Spleen (tissue), 7 donors: ENCODE data around the gene CFHR2.

Experiments
- POLR2A ChIP-seq, 3 donors: fragments of 450-650 bp; IDR thresholded peaks; one replicate each; pipeline ENCODE4 v1.5.1; 2017; ENCODE audit warnings: antibody characterized with exemption in 3 of 3, mild to moderate bottlenecking in 1 of 3
- POLR2AphosphoS5 ChIP-seq, 3 donors: sonication (generic); formaldehyde crosslinking; IDR thresholded peaks; one replicate each; pipeline ENCODE4 v1.5.1; 2017; ENCODE audit warnings: antibody characterized with exemption in 3 of 3
- TF ChIP-seq, protein P1 (sequence below), 11 experiments: fragments of 200-600 bp in 7 of 11; fragments of 450-650 bp in 4 of 11; sonication (generic) in 4 of 11; IDR thresholded peaks in 8 of 11; conservative IDR thresholded peaks in 3 of 11; 1 replicate in 7 of 11; 2 replicates in 4 of 11; pipeline versions ENCODE4 v1.4.0 to v1.8.0; 2016 to 2021; ENCODE audit warnings: antibody characterized with exemption in 11 of 11, inconsistent platforms in 4 of 11, mild to moderate bottlenecking in 1 of 11
- donor health status: DM: no; HTN: no; CAD: no; lungs with moderate emphysema.
- donor health status: DM: no; HTN: no; CAD: no.
- donor health status: DM: no; HTN: no; CAD: no.

DNA sequence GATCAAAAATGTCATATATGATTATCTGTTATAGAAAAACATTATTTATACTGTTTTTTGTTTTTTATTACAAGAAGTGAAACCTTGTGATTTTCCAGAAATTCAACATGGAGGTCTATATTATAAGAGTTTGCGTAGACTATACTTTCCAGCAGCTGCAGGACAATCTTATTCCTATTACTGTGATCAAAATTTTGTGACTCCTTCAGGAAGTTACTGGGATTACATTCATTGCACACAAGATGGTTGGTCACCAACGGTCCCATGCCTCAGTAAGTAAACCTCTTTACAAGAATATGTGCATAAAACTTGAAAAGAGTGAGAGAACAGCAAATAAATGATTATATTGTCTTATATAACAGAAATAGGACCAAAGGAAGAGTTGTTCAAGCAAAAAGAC lies 41.2 kb upstream of the CFHR2 start:
- TF ChIP-seq POLR2AphosphoS5 (IDR thresholded peaks at IDR 0.05) = no peak
- TF ChIP-seq, protein P1, sequence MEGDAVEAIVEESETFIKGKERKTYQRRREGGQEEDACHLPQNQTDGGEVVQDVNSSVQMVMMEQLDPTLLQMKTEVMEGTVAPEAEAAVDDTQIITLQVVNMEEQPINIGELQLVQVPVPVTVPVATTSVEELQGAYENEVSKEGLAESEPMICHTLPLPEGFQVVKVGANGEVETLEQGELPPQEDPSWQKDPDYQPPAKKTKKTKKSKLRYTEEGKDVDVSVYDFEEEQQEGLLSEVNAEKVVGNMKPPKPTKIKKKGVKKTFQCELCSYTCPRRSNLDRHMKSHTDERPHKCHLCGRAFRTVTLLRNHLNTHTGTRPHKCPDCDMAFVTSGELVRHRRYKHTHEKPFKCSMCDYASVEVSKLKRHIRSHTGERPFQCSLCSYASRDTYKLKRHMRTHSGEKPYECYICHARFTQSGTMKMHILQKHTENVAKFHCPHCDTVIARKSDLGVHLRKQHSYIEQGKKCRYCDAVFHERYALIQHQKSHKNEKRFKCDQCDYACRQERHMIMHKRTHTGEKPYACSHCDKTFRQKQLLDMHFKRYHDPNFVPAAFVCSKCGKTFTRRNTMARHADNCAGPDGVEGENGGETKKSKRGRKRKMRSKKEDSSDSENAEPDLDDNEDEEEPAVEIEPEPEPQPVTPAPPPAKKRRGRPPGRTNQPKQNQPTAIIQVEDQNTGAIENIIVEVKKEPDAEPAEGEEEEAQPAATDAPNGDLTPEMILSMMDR (IDR thresholded peaks at IDR 0.05 in 8 of 11, conservative IDR thresholded peaks at IDR 0.05 in 3 of 11) = no peak
- no peak for TF ChIP-seq POLR2A (IDR thresholded peaks at IDR 0.05)
